ELR (cell line): ENCODE data around the gene CTDNEP1.

Experiments
- DNase-seq: peaks from one replicate; pipeline ENCODE4 v3.0.0-alpha.2; 2015; ENCODE audit warnings: low read depth

The CTDNEP1 gene

GRCh38 chr17:7228920-7229319, 22.6 kb downstream of the CTDNEP1 start:
- no peak for DNase-seq

- DNase-seq = no peak
These were observed 24.5 kb downstream of the CTDNEP1 start for GRCh38 chr17:7226721-7227710.

- DNase-seq = no peak
These were observed 25.7 kb downstream of the CTDNEP1 start for GRCh38 chr17:7225711-7226331.

DNA sequence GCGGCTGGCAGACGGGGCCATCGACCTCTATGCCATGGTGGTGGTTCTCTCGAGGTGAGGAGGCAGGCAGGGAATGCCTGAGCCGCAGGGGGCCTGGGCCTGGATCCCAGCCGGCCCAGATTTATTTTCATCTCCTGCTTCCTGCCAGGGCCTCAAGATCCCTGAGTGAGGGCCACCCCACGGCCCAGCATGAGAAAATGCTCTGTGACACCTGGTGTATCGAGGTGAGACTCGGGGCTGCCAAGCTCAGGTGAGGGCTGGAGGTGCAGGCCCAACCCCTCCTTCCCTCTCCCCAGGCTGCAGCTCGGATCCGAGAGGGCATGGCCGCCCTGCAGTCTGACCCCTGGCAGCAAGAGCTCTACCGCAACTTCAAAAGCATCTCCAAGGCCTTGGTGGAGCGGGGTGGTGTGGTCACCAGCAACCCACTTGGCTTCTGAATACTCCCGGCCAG, 26.8 kb downstream of the CTDNEP1 start:
- DNase-seq = no peak

GRCh38 chr17:7224110-7224509, 27.4 kb downstream of the CTDNEP1 start:
- no peak for DNase-seq

DNA sequence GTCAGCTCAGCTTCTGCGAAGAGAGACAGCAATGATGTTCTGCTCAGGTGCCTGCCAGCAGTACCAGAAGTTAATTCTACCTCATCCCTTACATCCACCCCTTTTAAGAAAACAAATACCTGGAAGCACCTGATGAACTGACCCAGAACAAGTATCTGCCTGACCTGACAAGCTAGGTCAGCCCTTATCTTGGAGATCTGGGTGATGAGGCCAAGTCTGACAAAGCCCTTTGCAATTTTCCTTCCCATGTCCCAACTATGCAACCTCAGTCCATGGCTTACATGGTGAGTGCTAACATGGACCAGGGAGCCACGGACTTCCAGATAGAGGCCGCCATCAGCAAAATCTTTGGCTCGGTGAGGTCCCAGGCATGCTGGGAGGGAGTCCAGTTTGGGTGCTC, 28.2 kb downstream of the CTDNEP1 start:
- DNase-seq = peak; percentile 31

DNA sequence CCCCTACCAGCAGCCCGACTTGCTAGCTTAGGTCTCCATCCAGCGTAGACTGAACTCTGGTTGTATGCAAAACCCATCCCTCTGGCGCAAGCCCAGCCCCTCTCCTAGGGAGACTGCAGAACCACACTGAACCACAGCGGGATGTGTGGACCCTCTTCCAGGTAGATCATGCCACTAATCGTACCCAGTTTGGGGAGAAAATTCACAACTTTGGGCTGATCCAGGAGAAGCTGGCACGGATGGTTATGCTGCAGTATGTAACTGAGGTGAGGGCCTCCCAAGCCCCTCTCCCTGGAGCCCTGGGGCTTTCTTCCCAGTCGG, 28.6 kb downstream of the CTDNEP1 start:
- DNase-seq = no peak

- no peak for DNase-seq
These were observed 29.2 kb downstream of the CTDNEP1 start for GRCh38 chr17:7222093-7222971.

GRCh38 chr17:7221278-7222092, 30.0 kb downstream of the CTDNEP1 start:
- DNase-seq = no peak

DNA sequence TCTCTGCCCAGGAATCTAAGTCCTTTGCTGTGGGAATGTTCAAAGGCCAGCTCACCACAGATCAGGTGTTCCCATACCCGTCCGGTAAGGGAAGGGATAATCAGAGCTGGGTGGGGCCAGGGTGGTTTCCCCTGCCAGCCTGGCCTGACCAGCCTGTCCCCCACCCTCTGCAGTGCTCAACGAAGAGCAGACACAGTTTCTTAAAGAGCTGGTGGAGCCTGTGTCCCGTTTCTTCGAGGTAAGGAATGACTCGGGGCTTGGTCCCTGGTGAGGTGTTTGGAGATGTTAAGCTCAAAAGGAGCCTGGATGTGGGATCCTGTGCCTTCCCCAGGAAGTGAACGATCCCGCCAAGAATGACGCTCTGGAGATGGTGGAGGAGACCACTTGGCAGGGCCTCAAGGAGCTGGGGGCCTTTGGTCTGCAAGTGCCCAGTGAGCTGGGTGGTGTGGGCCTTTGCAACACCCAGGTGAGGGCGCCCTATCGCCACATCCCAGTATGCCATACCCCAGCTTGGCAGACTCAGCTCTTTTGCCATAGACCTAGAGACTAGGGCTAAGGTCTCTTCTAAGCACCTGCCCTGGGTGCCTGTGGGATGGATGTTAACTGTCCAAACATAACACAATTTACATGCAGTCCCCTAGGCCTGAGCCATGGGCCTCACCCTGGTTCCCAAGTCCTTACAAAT, 30.8 kb downstream of the CTDNEP1 start:
- DNase-seq = peak; percentile 74

- peak; percentile 94 for DNase-seq
These were observed 31.5 kb downstream of the CTDNEP1 start, which contains the start of the genes ACADVL and DLG4 for GRCh38 chr17:7219812-7220592. ACADVL (plus strand) TSS chr17:7219938; CDS start chr17:7219985, 47 bp downstream. DLG4 (minus strand) TSS chr17:7219836.

GRCh38 chr17:7219229-7219811, 32.2 kb downstream of the CTDNEP1 start:
- DNase-seq = no peak

DNA sequence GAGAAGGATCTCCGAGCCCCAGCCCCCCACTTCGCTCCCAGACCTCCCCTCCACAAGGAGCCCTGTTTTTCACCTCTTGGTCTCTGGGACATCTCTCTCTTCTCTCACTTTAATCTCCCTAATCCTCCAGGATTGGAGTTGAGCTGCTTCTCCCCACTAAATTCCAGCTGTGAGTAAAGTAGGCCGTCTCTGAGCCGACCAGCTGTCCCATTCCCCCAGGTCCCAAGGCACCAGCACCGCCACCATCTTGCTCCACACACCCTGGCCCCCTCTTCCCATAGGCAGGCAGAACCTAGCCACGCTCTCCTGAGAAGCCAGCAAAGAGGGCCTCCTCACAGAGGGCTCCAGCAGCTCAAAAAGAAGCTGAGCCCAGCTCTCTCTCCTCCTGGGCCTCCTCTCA, 32.8 kb downstream of the CTDNEP1 start:
- DNase-seq = no peak

DNA sequence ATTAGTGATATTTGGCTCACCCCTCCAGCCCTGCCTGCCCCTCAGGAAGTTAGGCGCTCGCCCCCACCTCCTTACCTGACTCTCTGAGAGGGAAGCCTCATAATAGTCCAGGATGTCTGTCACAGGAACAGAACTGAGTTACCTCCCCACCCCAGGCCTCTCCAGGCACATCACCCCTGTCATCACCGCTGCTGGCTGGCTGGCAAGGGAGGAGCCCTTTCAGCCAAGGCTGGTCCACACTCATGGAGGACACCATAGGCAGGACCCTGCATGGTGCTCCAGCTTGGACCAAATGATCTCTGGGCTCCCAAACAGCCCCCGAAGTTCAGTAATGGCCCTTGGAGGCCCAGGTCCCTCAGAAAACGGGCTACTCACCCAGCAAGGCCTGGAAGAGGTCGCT, 33.4 kb downstream of the CTDNEP1 start:
- peak; percentile 20 for DNase-seq

- DNase-seq = peak; percentile 82
These were observed 34.2 kb downstream of the CTDNEP1 start for GRCh38 chr17:7217113-7217987.

DNA sequence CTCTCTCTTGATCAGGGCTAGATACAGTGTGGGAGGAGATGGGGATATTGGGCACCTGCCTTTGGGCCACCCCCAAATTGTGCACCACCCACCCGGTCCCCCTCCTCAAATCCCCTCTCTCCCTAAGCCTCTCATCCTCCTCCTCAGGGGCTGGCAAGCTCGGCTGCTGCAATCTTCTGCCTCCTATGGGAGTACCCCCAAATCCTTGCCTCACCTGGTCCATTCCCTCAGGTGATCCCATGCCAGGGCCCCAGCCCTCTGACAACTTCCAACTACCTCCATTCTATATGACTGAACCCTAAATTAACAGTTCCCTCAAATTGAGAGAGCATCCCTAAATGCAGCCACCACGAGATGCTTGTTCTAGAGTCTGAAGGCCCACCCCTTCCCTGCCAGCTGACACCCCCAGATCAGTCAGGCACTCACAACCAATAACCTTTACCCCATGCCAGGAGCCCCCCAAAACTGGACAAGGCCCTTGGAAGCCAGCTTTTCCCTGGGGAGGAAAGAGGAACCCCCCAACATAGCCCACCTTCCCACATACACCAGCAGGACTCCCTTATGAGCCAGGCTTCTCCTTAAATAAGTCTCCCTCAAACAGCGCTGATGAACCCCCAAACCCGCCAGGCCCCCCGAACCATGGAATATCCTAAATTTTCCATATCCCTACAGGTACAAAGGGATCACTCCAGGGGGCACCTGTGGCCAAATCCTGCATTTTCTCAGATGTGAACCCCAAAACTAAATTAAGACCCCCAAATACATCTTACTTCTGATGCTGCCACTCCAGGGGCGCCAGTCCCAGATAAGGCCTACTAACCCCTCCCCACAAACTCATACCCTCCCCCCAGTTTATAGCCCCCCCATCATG, 35.1 kb downstream of the CTDNEP1 start:
- peak; percentile 16 for DNase-seq

DNA sequence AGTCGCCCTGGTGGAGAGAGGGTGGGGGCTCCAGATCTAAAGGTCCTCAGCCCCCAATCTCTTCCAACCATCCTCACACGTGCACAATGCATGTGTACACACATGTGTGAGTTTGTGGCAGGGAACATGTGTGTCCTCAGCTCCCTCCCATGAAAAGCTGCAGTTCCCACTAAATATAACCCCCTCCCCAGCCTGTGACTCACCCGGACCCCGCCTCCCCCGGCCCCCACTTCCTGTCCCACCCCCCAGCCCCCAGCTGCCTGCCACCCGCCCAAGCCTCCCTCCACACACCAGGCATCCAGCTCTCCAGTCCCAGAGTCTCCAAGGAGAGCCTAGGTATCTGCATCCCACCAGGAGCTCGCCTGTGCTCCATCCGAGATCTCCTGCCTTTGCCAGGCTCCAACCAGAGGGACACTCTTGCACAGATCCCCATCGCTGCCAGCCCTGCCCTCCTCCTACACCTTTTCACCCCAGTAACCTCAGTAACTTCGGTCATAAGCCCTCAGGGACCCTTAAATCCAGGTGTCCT, 35.8 kb downstream of the CTDNEP1 start:
- peak; percentile 46 for DNase-seq
